NCI-H128 (cell line): ENCODE results near the gene KLF7.

ENCODE experiments used
- DNase-seq: peaks from one replicate; lab custom pipeline; 2025; ENCODE audit not compliant: unreplicated experiment; lab: John Stamatoyannopoulos, UW

KLF7 gene

GRCh38 chr2:207129821-207130220 lies 35.9 kb downstream of the KLF7 start:
- no peak for DNase-seq

- no peak for DNase-seq
These were observed 36.9 kb downstream of the KLF7 start for GRCh38 chr2:207128867-207129266.

GRCh38 chr2:207126724-207127308 lies 38.9 kb downstream of the KLF7 start:
- no peak for DNase-seq

- DNase-seq: no peak
These were observed 41.9 kb downstream of the KLF7 start for GRCh38 chr2:207123776-207124391.

GRCh38 chr2:207123335-207123744 lies 42.4 kb downstream of the KLF7 start:
- DNase-seq: no peak

- no peak for DNase-seq
These were observed 43.0 kb downstream of the KLF7 start for GRCh38 chr2:207122651-207123334.

- no peak for DNase-seq
These were observed 44.0 kb downstream of the KLF7 start for GRCh38 chr2:207121784-207122183.

- DNase-seq: no peak
These were observed 46.7 kb downstream of the KLF7 start for GRCh38 chr2:207119048-207119447.

GRCh38 chr2:207117668-207118067 lies 48.1 kb downstream of the KLF7 start:
- no peak for DNase-seq

GRCh38 chr2:207115715-207116364 lies 49.9 kb downstream of the KLF7 start:
- DNase-seq: no peak

GRCh38 chr2:207113414-207113813 lies 52.3 kb downstream of the KLF7 start:
- DNase-seq: no peak

GRCh38 chr2:207112785-207113184 lies 53.0 kb downstream of the KLF7 start:
- no peak for DNase-seq

GRCh38 chr2:207112383-207112782 lies 53.4 kb downstream of the KLF7 start:
- no peak for DNase-seq

- DNase-seq: no peak
These were observed 54.0 kb downstream of the KLF7 start for GRCh38 chr2:207111757-207112156.

- DNase-seq: no peak
These were observed 55.0 kb downstream of the KLF7 start for GRCh38 chr2:207110715-207111114.

- DNase-seq: no peak
These were observed 55.4 kb downstream of the KLF7 start for GRCh38 chr2:207110310-207110709.

- DNase-seq: no peak
These were observed 56.0 kb downstream of the KLF7 start for GRCh38 chr2:207109768-207110167.

GRCh38 chr2:207108440-207108839 lies 57.3 kb downstream of the KLF7 start:
- no peak for DNase-seq

GRCh38 chr2:207107551-207107950 lies 58.2 kb downstream of the KLF7 start:
- DNase-seq: no peak

- no peak for DNase-seq
These were observed 58.6 kb downstream of the KLF7 start for GRCh38 chr2:207107131-207107530.

GRCh38 chr2:207103132-207103531 lies 62.6 kb downstream of the KLF7 start:
- no peak for DNase-seq

GRCh38 chr2:207101984-207102383 lies 63.8 kb downstream of the KLF7 start:
- no peak for DNase-seq
